GM21717 (cell line): ENCODE data around the gene IFT22.
"Not testable (repeated sequence)": the region's sequence is repeated elsewhere in the genome, so short reads cannot be mapped to it uniquely, and the experiment has no call there.

Experiments
- ATAC-seq: cut with Tn5 transposase; IDR thresholded peaks from one replicate; pipeline ENCODE4 v1.9.1; 2021; ENCODE audit warnings: mild to moderate bottlenecking, moderate library complexity; ENCODE audit not compliant: unreplicated experiment

Gene IFT22

GRCh38 chr7:101278461-101279292 is 42.9 kb downstream of the IFT22 start:
- no peak for ATAC-seq

- ATAC-seq = no peak
Observed at GRCh38 chr7:101277155-101277554, 44.5 kb downstream of the IFT22 start.

- ATAC-seq = no peak
Observed at GRCh38 chr7:101273206-101273605, 48.4 kb downstream of the IFT22 start.

GRCh38 chr7:101271021-101271420 is 50.6 kb downstream of the IFT22 start:
- no peak for ATAC-seq

GRCh38 chr7:101269664-101270063 is 51.9 kb downstream of the IFT22 start:
- ATAC-seq = no peak

GRCh38 chr7:101265622-101266516 is 55.7 kb downstream of the IFT22 start:
- ATAC-seq = no peak

- not testable (repeated sequence) for ATAC-seq
Observed at GRCh38 chr7:101264102-101264706, 57.4 kb downstream of the IFT22 start.
